SH-SY5Y (cell line): ENCODE measurements around the gene SGCD.

Source experiments
- GATA2 ChIP-seq: IDR thresholded peaks from 2 replicates; pipeline ENCODE4 v1.6.1; 2011; ENCODE audit warnings: mild to moderate bottlenecking, low read depth, low read length
- GATA3 ChIP-seq: IDR thresholded peaks from 2 replicates; pipeline ENCODE4 v1.6.1; 2011; ENCODE audit warnings: low read depth, mild to moderate bottlenecking, low read length, moderate library complexity

DNA sequence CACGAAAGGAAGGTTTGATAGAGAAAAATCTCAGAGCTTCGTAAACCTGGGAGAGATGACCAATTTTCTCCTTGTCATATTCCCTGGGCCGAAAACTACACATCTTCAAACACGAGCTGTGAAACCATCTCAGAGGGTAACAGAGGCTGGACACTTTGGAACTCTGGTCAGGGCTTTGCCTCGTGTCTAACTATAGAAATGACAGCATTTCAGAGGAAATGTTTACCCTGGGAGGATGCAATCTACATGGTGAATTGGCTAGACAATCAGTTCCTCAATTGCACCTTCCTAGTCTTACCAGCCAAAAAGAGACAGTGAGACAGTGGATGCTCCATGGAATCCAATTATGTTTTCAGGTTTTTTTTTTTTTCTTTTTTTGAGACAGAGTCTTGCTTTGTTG lies 414.6 kb downstream of the SGCD start:
- TF ChIP-seq GATA2 (no peak), GATA3 (no peak)
